ENCODE results near the gene KRTAP10-2. TPM values are rescaled to one million over a fixed set of nuclear protein-coding genes. Genes with fewer than 3 reads are reported as not detected.
"Not testable (repeated sequence)": the region's sequence is repeated elsewhere in the genome, so short reads cannot be mapped to it uniquely, and the experiment has no call there.

The KRTAP10-2 gene
- total and polyA plus RNA-seq, 2 donors (not counting 1 experiment from before 2014, with no cell fraction given): not detected

- H3K9ac ChIP-seq (ENCODE audit: insufficient read depth, low read length): no peak overlapping the region
Observed at GRCh38 chr21:44582055-44582454, 30.8 kb upstream of the KRTAP10-2 start.

GRCh38 chr21:44581158-44581557 lies 29.9 kb upstream of the KRTAP10-2 start:
- TF ChIP-seq CTCF (conservative IDR thresholded peaks at IDR 0.05 in 1 of 2, IDR thresholded peaks at IDR 0.05 in 1 of 2; ENCODE audit: low read depth in 1 of 2, low read length in 2 of 2): no peak
- no peak for TF ChIP-seq EZH2 (IDR thresholded peaks at IDR 0.05; ENCODE audit: low read length, missing control alignments)
- no peaks in the 10 kb centered on the region for H3K36me3 ChIP-seq (ENCODE audit: control insufficient read depth, insufficient read depth, low read length)
- H3K9ac ChIP-seq (ENCODE audit: insufficient read depth, low read length): no peak overlapping the region
- DNase-seq (ENCODE audit: low read depth in 2 of 2): no peak
- no peaks in the 10 kb centered on the region for H3K27me3 ChIP-seq (ENCODE audit: control insufficient read depth, insufficient read depth, low read length)
- no peaks in the 10 kb centered on the region for H3K79me2 ChIP-seq (ENCODE audit: control insufficient read depth, insufficient read depth, low read length)
- H2AFZ ChIP-seq (ENCODE audit: low read length): no peak overlapping the region
- H3K4me2 ChIP-seq (ENCODE audit: extremely low read depth, insufficient read depth, low read length): no peak overlapping the region
- H3K4me1 ChIP-seq (ENCODE audit: control insufficient read depth, extremely low read depth, insufficient read depth, low read length): no peaks in the 10 kb centered on the region
- no peak overlapping the region for H3K27ac ChIP-seq (ENCODE audit: insufficient read depth, low read length)
- H3K9me3 ChIP-seq (ENCODE audit: control insufficient read depth, insufficient read depth, low read depth, low read length): no peaks in the 10 kb centered on the region
- no peak overlapping the region for H3K4me3 ChIP-seq (replicated peaks in 1 of 4; ENCODE audit: control extremely low read depth in 1 of 4, insufficient read depth in 1 of 4, low read depth in 3 of 4, low read length in 4 of 4)
- no peaks in the 10 kb centered on the region for H4K20me1 ChIP-seq (ENCODE audit: control insufficient read depth, extremely low read depth, insufficient read depth, low read length)

More at GRCh38 chr21:44582055-44582454, 30.8 kb upstream of the KRTAP10-2 start:
- Histone ChIP-seq H3K27ac (ENCODE audit: insufficient read depth, low read length) (no peak overlapping the region), H3K27me3 (ENCODE audit: control insufficient read depth, insufficient read depth, low read length) (no peaks in the 10 kb centered on the region), H2AFZ (ENCODE audit: low read length) (no peak overlapping the region), H3K4me2 (ENCODE audit: extremely low read depth, insufficient read depth, low read length) (no peak overlapping the region), H3K9me3 (ENCODE audit: control insufficient read depth, insufficient read depth, low read depth, low read length) (no peaks in the 10 kb centered on the region), H4K20me1 (ENCODE audit: control insufficient read depth, extremely low read depth, insufficient read depth, low read length) (no peaks in the 10 kb centered on the region), H3K79me2 (ENCODE audit: control insufficient read depth, insufficient read depth, low read length) (no peaks in the 10 kb centered on the region), H3K4me1 (ENCODE audit: control insufficient read depth, extremely low read depth, insufficient read depth, low read length) (no peaks in the 10 kb centered on the region), H3K4me3 (replicated peaks in 1 of 4; ENCODE audit: control extremely low read depth in 1 of 4, insufficient read depth in 1 of 4, low read depth in 3 of 4, low read length in 4 of 4) (no peak overlapping the region), H3K36me3 (ENCODE audit: control insufficient read depth, insufficient read depth, low read length) (no peaks in the 10 kb centered on the region)
- no peak for DNase-seq (ENCODE audit: low read depth in 2 of 2)
- TF ChIP-seq CTCF (conservative IDR thresholded peaks at IDR 0.05 in 1 of 2, IDR thresholded peaks at IDR 0.05 in 1 of 2; ENCODE audit: low read depth in 1 of 2, low read length in 2 of 2) (no peak), EZH2 (IDR thresholded peaks at IDR 0.05; ENCODE audit: low read length, missing control alignments) (no peak)

- H2AFZ ChIP-seq (ENCODE audit: low read length); H3K9me3 ChIP-seq (ENCODE audit: control insufficient read depth, insufficient read depth, low read depth, low read length); H4K20me1 ChIP-seq (ENCODE audit: control insufficient read depth, extremely low read depth, insufficient read depth, low read length); H3K79me2 ChIP-seq (ENCODE audit: control insufficient read depth, insufficient read depth, low read length); H3K4me3 ChIP-seq (replicated peaks in 1 of 4; ENCODE audit: control extremely low read depth in 1 of 4, insufficient read depth in 1 of 4, low read depth in 3 of 4, low read length in 4 of 4); H3K4me2 ChIP-seq (ENCODE audit: extremely low read depth, insufficient read depth, low read length); H3K4me1 ChIP-seq (ENCODE audit: control insufficient read depth, extremely low read depth, insufficient read depth, low read length); H3K27ac ChIP-seq (ENCODE audit: insufficient read depth, low read length); H3K9ac ChIP-seq (ENCODE audit: insufficient read depth, low read length); H3K27me3 ChIP-seq (ENCODE audit: control insufficient read depth, insufficient read depth, low read length); H3K36me3 ChIP-seq (ENCODE audit: control insufficient read depth, insufficient read depth, low read length); DNase-seq (ENCODE audit: low read depth in 2 of 2): not testable (repeated sequence)
Observed at GRCh38 chr21:44580231-44580821, 29.0 kb upstream of the KRTAP10-2 start, which contains the start of gene KRTAP10-5. Gene KRTAP10-5, minus strand, starts transcription at chr21:44580604. Its CDS starts 26 bp downstream, at chr21:44580578.

Data from fibroblast of lung (primary cell).